ENCODE measurements around the gene GFY. TPM values are rescaled to one million over a fixed set of nuclear protein-coding genes. Genes with fewer than 3 reads are reported as not detected.

The GFY gene, protein sequence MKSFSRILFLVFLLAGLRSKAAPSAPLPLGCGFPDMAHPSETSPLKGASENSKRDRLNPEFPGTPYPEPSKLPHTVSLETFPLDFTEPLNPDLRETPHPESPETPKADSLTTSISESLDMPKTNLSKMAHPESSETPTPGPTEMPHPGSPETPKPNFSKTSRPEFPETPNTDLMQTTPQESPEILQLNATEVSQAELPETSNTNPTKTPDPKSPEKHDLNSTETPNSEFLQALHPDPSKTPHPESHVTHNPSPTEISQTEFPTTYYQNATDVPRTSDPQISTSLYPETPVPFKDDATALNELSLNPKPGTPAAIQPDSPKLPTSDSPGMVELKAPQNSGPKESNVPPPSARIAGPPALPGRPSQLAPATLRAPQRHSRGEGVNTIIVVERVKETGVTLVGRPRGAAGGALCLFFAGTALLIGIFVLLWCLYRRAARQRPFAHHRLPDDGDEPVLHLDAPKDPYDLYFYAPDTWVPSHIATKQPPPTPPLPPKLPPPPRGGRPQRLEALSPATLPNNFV
- polyA plus RNA-seq (2013), result 0.03 and 0.04 TPM in 2 replicates

- Histone ChIP-seq H3K14ac (ENCODE audit: low read length) (no peak within 1 kb of the TSS), H2BK12ac (ENCODE audit: low read length) (no peak within 1 kb of the TSS), H4K12ac (ENCODE audit: low read depth, low read length) (no peak within 1 kb of the TSS), H3K4me3 (ENCODE audit: low read depth, low read length) (no peak within 1 kb of the TSS), H2AK5ac (ENCODE audit: low read length) (no peak within 1 kb of the TSS), H2BK5ac (ENCODE audit: low read depth, low read length, poor library complexity) (no peak within 1 kb of the TSS), H3K4me2 (ENCODE audit: low read length) (no peak within 1 kb of the TSS), H2AFZ (ENCODE audit: insufficient read depth, low read length, poor library complexity) (no peak within 1 kb of the TSS), H3K9ac (ENCODE audit: low read length) (no peak within 1 kb of the TSS), H3K23ac (ENCODE audit: low read length) (no peak within 1 kb of the TSS), H3K79me1 (ENCODE audit: low read length) (no peaks in the 10 kb centered on the region), H3K18ac (ENCODE audit: low read length) (no peak within 1 kb of the TSS), H3K27me3 (ENCODE audit: insufficient read depth, low read length) (peaks cover 82% of the 10 kb centered on the region), H4K91ac (ENCODE audit: low read depth, low read length) (no peak within 1 kb of the TSS), H3K79me2 (ENCODE audit: control insufficient read depth, insufficient read depth, low read length, poor library complexity) (no peaks in the 10 kb centered on the region), H3K4me1 (ENCODE audit: control insufficient read depth in 1 of 2, insufficient read depth in 2 of 2, low read length in 2 of 2) (peaks cover 3% of the 10 kb centered on the region in 2 experiments), H3K36me3 (ENCODE audit: control insufficient read depth in 1 of 2, insufficient read depth in 2 of 2, low read length in 2 of 2) (no peaks in the 10 kb centered on the region), H4K8ac (ENCODE audit: low read depth, low read length) (no peak within 1 kb of the TSS), H3K9me3 (ENCODE audit: insufficient read depth, low read depth, low read length) (peaks cover 6% of the 10 kb centered on the region), H3K27ac (ENCODE audit: low read depth, low read length) (no peak within 1 kb of the TSS), H2BK120ac (ENCODE audit: insufficient read depth, low read length, poor library complexity) (no peak within 1 kb of the TSS), H3K4ac (ENCODE audit: low read depth, low read length) (no peak within 1 kb of the TSS)
- DNase-seq, result no peak
- no CpG with 5 or more reads among the region's 7 CpGs for WGBS (ENCODE audit: extremely low coverage, insufficient coverage, insufficient read length)
Measured at GRCh38 chr19:49425178-49425577, at the start of gene GFY. TSS of gene GFY (plus strand) at chr19:49425388. CDS start at chr19:49426431, 1,043 bp downstream.

DNA sequence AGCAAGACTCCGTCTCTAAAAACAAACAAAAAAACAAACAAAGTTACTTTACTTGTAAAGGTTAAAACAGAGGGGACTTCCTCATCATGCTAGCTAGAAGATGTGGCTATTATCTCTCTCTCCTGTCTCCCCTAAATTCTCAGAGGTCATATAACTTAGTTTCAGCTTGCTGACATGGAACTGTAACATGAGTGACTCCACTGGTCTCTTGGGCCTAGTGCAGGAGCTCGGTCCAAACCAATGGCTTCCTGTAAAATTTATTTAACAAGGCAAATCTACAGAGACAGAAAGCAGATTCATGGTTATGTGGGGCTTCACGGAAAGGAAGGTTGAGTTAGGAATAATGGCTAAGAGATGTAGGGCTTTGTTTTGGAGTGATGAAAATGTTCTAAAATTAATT lies 46.7 kb upstream of the GFY start:
- no CpG with 5 or more reads among the region's 3 CpGs for WGBS (ENCODE audit: extremely low coverage, insufficient coverage, insufficient read length)
- H3K36me3 ChIP-seq (ENCODE audit: control insufficient read depth in 1 of 2, insufficient read depth in 2 of 2, low read length in 2 of 2), result no peaks in the 10 kb centered on the region
- no peak overlapping the region for H2BK12ac ChIP-seq (ENCODE audit: low read length)
- no peak overlapping the region for H2BK5ac ChIP-seq (ENCODE audit: low read depth, low read length, poor library complexity)
- H3K9me3 ChIP-seq (ENCODE audit: insufficient read depth, low read depth, low read length), result no peaks in the 10 kb centered on the region
- no peak overlapping the region for H3K27ac ChIP-seq (ENCODE audit: low read depth, low read length)
- no peak overlapping the region for H2AFZ ChIP-seq (ENCODE audit: insufficient read depth, low read length, poor library complexity)
- H3K4ac ChIP-seq (ENCODE audit: low read depth, low read length), result no peak overlapping the region
- H2AK5ac ChIP-seq (ENCODE audit: low read length), result no peak overlapping the region
- DNase-seq, result no peak
- no peaks in the 10 kb centered on the region for H3K4me1 ChIP-seq (ENCODE audit: control insufficient read depth in 1 of 2, insufficient read depth in 2 of 2, low read length in 2 of 2)
- no peak overlapping the region for H3K4me3 ChIP-seq (ENCODE audit: low read depth, low read length)
- H4K12ac ChIP-seq (ENCODE audit: low read depth, low read length), result no peak overlapping the region
- H4K91ac ChIP-seq (ENCODE audit: low read depth, low read length), result no peak overlapping the region
- H3K27me3 ChIP-seq (ENCODE audit: insufficient read depth, low read length), result no peaks in the 10 kb centered on the region
- H3K23ac ChIP-seq (ENCODE audit: low read length), result no peak overlapping the region
- no peak overlapping the region for H3K18ac ChIP-seq (ENCODE audit: low read length)
- no peaks in the 10 kb centered on the region for H3K79me1 ChIP-seq (ENCODE audit: low read length)
- no peak overlapping the region for H2BK120ac ChIP-seq (ENCODE audit: insufficient read depth, low read length, poor library complexity)
- H3K4me2 ChIP-seq (ENCODE audit: low read length), result no peak overlapping the region
- no peaks in the 10 kb centered on the region for H3K79me2 ChIP-seq (ENCODE audit: control insufficient read depth, insufficient read depth, low read length, poor library complexity)
- no peak overlapping the region for H3K9ac ChIP-seq (ENCODE audit: low read length)
- no peak overlapping the region for H3K14ac ChIP-seq (ENCODE audit: low read length)
- no peak overlapping the region for H4K8ac ChIP-seq (ENCODE audit: low read depth, low read length)

GRCh38 chr19:49380391-49380790 lies 44.8 kb upstream of the GFY start:
- no peak overlapping the region for H2BK120ac ChIP-seq (ENCODE audit: insufficient read depth, low read length, poor library complexity)
- H4K91ac ChIP-seq (ENCODE audit: low read depth, low read length), result no peak overlapping the region
- no peaks in the 10 kb centered on the region for H3K79me1 ChIP-seq (ENCODE audit: low read length)
- H2BK12ac ChIP-seq (ENCODE audit: low read length), result no peak overlapping the region
- no peak overlapping the region for H3K14ac ChIP-seq (ENCODE audit: low read length)
- no peaks in the 10 kb centered on the region for H3K79me2 ChIP-seq (ENCODE audit: control insufficient read depth, insufficient read depth, low read length, poor library complexity)
- H3K36me3 ChIP-seq (ENCODE audit: control insufficient read depth in 1 of 2, insufficient read depth in 2 of 2, low read length in 2 of 2), result no peaks in the 10 kb centered on the region
- no peak overlapping the region for H2AK5ac ChIP-seq (ENCODE audit: low read length)
- H3K18ac ChIP-seq (ENCODE audit: low read length), result no peak overlapping the region
- H4K12ac ChIP-seq (ENCODE audit: low read depth, low read length), result no peak overlapping the region
- no peaks in the 10 kb centered on the region for H3K9me3 ChIP-seq (ENCODE audit: insufficient read depth, low read depth, low read length)
- no peaks in the 10 kb centered on the region for H3K27me3 ChIP-seq (ENCODE audit: insufficient read depth, low read length)
- no peak overlapping the region for H3K4ac ChIP-seq (ENCODE audit: low read depth, low read length)
- no peak overlapping the region for H2AFZ ChIP-seq (ENCODE audit: insufficient read depth, low read length, poor library complexity)
- H3K27ac ChIP-seq (ENCODE audit: low read depth, low read length), result no peak overlapping the region
- no peaks in the 10 kb centered on the region for H3K4me1 ChIP-seq (ENCODE audit: control insufficient read depth in 1 of 2, insufficient read depth in 2 of 2, low read length in 2 of 2)
- no CpG with 5 or more reads among the region's 3 CpGs for WGBS (ENCODE audit: extremely low coverage, insufficient coverage, insufficient read length)
- no peak overlapping the region for H3K4me3 ChIP-seq (ENCODE audit: low read depth, low read length)
- H3K9ac ChIP-seq (ENCODE audit: low read length), result no peak overlapping the region
- no peak overlapping the region for H3K23ac ChIP-seq (ENCODE audit: low read length)
- H4K8ac ChIP-seq (ENCODE audit: low read depth, low read length), result no peak overlapping the region
- no peak for DNase-seq
- H2BK5ac ChIP-seq (ENCODE audit: low read depth, low read length, poor library complexity), result no peak overlapping the region
- H3K4me2 ChIP-seq (ENCODE audit: low read length), result no peak overlapping the region

DNA sequence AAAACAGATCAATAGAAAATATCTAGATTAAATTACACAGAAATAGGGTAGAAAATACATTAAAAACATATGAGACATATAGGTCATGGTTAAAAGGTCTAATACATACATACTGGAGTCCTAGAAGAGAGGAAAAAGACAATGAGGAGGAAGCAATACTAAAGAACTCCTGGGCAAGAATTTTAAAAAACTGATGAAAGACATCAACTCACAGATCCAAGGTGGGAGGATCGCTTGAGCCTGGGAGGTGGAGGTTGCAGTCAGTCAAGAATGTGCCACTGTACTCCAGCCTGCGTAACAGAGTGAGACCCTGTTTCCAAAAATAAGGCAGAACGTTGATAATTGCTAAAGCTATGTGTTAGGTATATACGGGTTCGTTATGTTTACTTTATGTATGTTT lies 42.5 kb upstream of the GFY start:
- Histone ChIP-seq H2BK5ac (ENCODE audit: low read depth, low read length, poor library complexity) (no peak overlapping the region), H3K4ac (ENCODE audit: low read depth, low read length) (no peak overlapping the region), H3K9ac (ENCODE audit: low read length) (no peak overlapping the region), H2BK120ac (ENCODE audit: insufficient read depth, low read length, poor library complexity) (no peak overlapping the region), H3K79me2 (ENCODE audit: control insufficient read depth, insufficient read depth, low read length, poor library complexity) (no peaks in the 10 kb centered on the region), H3K23ac (ENCODE audit: low read length) (no peak overlapping the region), H3K14ac (ENCODE audit: low read length) (no peak overlapping the region), H4K8ac (ENCODE audit: low read depth, low read length) (no peak overlapping the region), H3K4me3 (ENCODE audit: low read depth, low read length) (no peak overlapping the region), H3K4me2 (ENCODE audit: low read length) (no peak overlapping the region), H3K9me3 (ENCODE audit: insufficient read depth, low read depth, low read length) (no peaks in the 10 kb centered on the region), H3K79me1 (ENCODE audit: low read length) (no peaks in the 10 kb centered on the region), H3K27ac (ENCODE audit: low read depth, low read length) (no peak overlapping the region), H4K91ac (ENCODE audit: low read depth, low read length) (no peak overlapping the region), H3K27me3 (ENCODE audit: insufficient read depth, low read length) (no peaks in the 10 kb centered on the region), H2BK12ac (ENCODE audit: low read length) (no peak overlapping the region), H2AK5ac (ENCODE audit: low read length) (no peak overlapping the region), H2AFZ (ENCODE audit: insufficient read depth, low read length, poor library complexity) (no peak overlapping the region), H3K4me1 (ENCODE audit: control insufficient read depth in 1 of 2, insufficient read depth in 2 of 2, low read length in 2 of 2) (no peaks in the 10 kb centered on the region), H3K18ac (ENCODE audit: low read length) (no peak overlapping the region), H4K12ac (ENCODE audit: low read depth, low read length) (no peak overlapping the region), H3K36me3 (ENCODE audit: control insufficient read depth in 1 of 2, insufficient read depth in 2 of 2, low read length in 2 of 2) (no peaks in the 10 kb centered on the region)
- DNase-seq, result no peak
- no CpG with 5 or more reads among the region's 5 CpGs for WGBS (ENCODE audit: extremely low coverage, insufficient coverage, insufficient read length)

All from trophoblast cell (in vitro differentiated cells and primary cell).